Fibroblast of the conjunctiva (primary cell): ENCODE results near the gene SMIM41.

Experiments
- DNase-seq: peaks from one replicate; pipeline ENCODE4 v3.0.0-alpha.2; 2010; ENCODE audit warnings: low read depth

The SMIM41 gene

GRCh38 chr12:52122540-52122871 lies 43.0 kb downstream of the SMIM41 start:
- DNase-seq, result no peak

- DNase-seq, result no peak
Measured at GRCh38 chr12:52122904-52123303, 43.4 kb downstream of the SMIM41 start.

DNA sequence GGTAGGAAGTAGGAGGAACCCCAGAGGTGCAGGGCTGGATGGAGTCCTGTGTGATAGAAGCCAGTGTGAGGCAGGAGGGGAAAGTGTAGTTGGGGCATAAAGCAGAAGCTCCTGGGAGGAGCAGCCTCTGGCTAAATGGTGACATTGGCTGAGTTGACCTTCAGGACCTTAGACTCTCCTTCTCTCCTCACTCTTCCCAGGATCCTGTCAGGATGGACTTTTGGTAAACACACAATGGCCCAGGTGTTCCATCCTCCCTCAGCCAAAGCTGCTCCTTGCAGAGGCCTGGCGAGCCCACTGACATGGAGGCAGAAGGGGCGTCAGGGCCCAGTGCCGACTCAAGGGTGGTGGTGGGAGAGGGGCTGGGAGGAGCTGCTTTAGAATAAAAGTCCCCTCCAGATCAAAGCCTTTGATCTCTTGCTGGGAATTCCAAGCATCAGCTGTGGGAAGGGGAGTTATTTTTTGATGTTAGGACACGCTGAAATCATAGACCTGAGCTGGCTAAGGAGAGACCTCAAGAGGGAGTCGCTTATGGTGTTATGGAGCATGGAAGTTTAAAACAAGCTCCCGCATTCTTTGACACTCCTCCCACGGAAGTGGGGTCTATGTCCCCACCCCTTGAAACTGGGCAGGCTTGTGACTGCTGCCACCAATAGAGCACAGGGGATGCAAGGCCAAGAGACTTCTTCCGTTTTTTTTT lies 44.1 kb downstream of the SMIM41 start:
- no peak for DNase-seq

- DNase-seq, result no peak
Measured at GRCh38 chr12:52125476-52125900, 46.0 kb downstream of the SMIM41 start.

DNA sequence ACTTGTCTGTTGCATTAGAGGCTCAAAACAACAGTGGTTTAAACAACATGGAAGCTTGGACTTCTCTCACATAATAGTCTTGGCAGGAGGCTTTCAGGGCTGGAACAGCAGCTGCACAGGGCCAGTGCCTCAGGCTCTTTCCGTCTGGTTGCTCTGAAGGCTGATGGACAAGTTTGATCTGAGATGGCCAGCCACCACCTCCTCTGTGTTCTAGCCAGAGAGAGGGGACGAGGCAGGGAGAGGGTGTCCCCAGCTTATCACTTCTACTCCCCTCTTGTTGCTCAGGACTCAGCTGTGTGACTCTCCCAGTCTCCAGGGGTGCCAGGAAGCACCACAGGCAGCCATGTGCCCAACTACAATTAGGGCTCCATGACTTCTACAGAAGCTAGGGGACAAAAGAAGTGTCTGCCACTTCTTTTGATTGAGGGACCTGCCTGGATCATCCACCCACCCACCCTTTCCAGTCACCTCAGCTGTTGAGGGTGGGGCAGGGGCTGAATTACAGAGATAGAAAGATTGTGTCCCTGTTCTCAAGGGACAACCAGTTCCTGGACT lies 46.6 kb downstream of the SMIM41 start:
- DNase-seq, result no peak

GRCh38 chr12:52126605-52127578 lies 47.4 kb downstream of the SMIM41 start:
- no peak for DNase-seq

DNA sequence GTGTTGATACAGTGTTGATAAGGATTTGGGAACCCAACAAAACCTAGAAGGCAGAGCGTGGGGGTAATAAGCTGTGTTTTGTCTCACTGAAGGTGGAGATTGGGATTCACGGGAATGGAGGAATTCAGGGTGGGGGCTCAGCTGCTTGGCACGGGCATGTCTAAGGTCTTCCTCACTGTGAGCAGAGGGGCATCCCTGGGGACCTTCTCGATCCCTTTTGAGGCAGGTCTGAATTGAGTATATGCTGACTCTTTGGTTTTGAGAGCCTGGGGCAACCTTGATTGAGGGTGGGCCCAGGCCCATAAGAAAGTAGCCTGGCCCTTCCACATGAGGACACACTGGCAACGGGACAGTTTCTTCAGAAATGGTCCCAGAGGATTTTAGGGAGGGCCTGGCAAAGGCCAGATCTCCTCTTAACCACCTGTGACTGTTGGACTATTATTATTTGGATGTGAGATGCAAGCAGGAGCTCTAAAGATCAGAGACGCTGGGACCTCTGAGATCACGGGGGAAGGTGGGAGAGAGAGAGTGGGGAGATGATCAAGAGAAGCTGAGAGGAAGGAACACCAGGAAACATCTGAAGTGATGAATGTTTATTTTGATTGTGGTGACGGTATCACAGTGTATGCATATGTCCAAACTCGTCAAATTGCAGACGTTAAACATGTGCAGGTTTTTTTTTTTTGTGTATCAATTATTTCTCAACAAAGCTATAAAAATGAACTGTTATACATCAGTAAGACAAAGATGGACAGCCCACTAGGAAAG lies 48.4 kb downstream of the SMIM41 start:
- no peak for DNase-seq

GRCh38 chr12:52130711-52131110 lies 51.2 kb downstream of the SMIM41 start:
- no peak for DNase-seq

DNA sequence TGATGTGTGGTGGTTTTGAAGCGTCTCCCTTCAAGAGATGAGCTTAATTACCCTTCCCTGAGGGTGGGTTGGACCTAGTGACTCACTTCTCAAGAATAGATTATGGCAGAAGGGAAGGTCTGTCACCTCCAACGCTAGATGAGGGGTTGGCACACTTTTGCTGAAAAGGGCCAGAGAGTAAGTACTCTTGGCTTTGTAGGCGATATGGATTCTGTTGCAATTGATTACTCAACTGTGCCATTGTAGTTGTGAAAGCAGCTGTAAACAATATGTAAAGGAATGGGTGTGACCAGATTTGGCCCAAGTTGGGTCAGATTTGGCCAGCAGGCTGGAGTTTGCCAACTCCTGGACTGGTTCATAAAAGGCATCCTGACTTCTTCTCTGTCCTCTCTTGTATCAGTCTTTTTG lies 53.3 kb downstream of the SMIM41 start:
- DNase-seq, result no peak

- no peak for DNase-seq
Measured at GRCh38 chr12:52137746-52138145, 58.2 kb downstream of the SMIM41 start.

GRCh38 chr12:52139147-52139546 lies 59.6 kb downstream of the SMIM41 start:
- DNase-seq, result no peak

- DNase-seq, result no peak
Measured at GRCh38 chr12:52139579-52140062, 60.1 kb downstream of the SMIM41 start.

- no peak for DNase-seq
Measured at GRCh38 chr12:52141306-52141705, 61.8 kb downstream of the SMIM41 start.

DNA sequence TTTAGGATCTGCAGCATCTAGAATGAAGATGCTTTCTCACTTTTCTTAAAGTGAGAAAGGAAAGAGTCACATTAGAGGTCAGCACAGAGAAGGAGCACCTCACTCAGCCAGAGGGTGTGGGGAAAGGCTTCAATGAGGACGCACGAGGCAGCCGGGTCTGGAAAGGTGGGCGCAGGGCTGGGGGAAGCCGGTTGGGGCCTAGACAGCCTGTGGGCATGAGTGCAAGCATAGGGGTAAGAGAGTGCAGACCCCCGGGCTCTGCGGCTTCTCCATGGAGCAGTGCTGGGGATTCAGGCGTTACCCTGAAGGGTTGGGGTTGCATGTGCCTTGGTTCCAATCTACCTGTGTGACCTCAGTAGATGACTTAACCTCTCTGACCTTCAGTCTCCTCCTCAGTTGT lies 62.4 kb downstream of the SMIM41 start:
- no peak for DNase-seq

DNA sequence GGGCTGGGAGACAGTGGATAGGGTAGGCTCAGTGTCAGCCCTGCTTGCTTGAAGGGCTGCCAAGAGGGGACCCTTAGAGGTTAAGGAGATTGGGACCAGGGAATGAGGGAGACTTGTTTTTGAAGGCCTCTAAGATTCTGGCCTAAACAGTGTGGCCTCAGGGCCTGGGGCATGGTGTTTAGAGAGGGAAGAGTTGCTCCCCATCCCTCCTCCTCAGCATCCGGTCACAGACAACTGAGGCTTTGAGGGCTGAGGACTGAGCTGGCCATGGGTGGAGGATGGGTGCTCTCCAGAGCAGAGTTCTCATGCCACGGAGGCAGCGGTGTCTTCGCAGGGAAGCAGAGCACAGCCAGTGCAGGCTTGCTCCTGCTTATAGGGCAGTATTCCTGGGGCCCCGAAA lies 62.9 kb downstream of the SMIM41 start:
- DNase-seq, result no peak

GRCh38 chr12:52144512-52145227 lies 65.2 kb downstream of the SMIM41 start:
- DNase-seq, result no peak

GRCh38 chr12:52145228-52146088 lies 66.0 kb downstream of the SMIM41 start:
- DNase-seq, result no peak

DNA sequence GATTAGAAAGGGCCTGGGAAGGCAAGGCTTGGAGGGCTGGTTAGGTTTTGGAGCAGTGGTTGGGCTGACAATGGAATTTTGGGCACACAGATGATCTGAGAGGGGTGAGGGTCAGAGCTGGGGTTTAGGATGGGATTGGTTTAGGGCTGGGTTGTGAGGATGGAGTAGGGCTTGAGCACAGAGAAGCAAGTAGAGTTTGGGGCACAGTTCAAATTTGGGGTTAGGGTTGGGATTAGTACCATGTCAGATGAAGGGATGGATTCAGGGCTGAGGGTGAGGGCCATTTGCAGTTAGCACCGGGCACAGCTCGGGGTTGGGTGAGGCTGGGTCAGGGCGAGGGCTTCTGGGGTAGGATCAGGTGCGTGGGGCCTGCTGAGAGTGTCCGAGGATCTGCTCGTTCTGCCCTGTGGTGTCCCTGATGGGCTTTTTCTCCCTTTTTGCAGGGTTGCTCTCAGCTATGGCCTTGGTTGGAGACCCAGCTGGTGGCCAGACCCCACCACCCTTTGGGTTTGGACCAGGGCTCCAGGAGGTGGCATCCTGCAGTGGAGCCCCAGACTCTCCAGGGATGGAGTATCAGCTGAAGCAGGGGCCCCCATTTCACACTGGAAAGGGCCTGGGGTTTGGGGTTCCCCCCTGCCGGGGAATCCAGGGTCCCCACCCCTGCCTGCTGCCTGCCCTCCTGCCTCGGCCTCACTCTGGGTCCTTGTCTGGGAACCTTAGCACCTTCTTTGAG lies 66.8 kb downstream of the SMIM41 start:
- no peak for DNase-seq

DNA sequence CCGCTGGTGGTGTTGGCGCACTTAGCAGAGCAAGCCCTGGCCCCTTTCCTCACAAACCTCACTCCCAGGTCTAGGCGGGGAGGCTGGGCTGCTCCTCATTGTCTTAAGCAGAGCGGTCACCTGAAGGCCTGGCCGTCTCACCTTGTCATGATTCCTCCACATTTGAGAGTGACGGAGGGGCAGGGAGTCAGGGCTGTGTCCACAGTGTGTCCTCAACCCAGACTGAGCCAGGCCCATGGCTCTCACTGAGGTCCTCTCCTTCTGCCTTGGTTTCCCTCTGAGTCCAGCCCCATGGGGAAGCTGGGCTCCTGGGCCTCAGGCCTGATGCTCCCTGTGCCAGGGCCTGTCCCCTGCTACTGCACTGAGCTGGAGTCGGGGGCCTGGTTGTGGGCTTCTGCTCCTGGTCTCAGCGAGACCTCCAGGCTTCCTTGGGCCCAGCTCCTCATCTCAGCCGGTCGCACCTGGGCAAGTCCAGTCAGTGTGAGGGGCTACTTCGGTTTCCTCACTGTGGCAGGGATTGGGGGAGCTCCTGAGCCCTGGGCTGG lies 67.4 kb downstream of the SMIM41 start:
- DNase-seq, result no peak
